Non-pigmented ciliary epithelial cell (primary cell): ENCODE results near the gene KITLG.
A peak's percentile ranks its signal among the peaks of the same experiment; 100 is the strongest.
"Not testable (repeated sequence)": the region's sequence is repeated elsewhere in the genome, so short reads cannot be mapped to it uniquely, and the experiment has no call there.

Experiments used
- DNase-seq: peaks from one replicate; pipeline ENCODE4 v3.0.0-alpha.2; 2010; ENCODE audit warnings: low read depth

Gene KITLG, protein sequence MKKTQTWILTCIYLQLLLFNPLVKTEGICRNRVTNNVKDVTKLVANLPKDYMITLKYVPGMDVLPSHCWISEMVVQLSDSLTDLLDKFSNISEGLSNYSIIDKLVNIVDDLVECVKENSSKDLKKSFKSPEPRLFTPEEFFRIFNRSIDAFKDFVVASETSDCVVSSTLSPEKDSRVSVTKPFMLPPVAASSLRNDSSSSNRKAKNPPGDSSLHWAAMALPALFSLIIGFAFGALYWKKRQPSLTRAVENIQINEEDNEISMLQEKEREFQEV

DNA sequence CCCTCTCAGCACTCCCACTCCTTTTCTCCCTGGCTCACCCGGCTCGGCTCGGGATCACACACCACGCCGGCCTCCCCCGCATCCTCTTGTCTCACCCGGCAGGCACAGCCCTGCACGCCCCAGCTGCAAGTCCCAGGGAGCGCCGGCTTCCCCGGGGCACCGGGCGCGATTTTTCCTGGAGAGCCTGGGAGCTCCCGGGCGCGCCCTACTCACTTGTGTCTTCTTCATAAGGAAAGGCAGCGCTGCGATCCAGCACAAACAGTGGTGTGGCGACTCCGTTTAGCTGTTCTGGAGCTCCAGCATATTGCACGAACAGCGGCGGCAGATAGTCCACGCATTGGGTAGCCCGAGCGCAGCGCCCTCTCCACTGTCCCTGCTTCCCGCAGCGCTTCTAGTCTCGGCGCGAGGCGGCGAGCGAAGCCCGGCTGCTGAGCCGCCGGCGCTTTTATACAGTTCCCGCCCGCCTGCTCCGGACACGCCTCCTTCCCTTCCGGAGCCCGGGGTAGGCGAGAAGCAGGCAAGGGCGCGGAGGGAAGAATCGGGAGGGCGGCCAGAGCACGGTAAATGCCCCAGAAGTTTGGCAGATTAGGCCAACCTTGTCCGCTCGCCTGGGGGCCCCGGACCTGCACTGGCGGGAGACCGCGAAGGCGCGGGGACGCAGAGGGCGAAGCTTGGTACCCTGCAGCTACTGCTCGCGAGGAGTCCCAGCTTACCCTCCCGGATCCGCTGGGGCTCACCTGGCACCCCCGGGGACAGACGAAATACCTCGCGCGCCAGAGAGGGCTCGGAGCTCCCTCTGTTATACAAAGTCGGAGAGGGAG, at the start of gene KITLG:
Gene KITLG (minus strand): TSS at position 421 of the 821 bp plus-strand sequence. CDS start 193 bp downstream, at position 228.
- peak; percentile 54 for DNase-seq

DNA sequence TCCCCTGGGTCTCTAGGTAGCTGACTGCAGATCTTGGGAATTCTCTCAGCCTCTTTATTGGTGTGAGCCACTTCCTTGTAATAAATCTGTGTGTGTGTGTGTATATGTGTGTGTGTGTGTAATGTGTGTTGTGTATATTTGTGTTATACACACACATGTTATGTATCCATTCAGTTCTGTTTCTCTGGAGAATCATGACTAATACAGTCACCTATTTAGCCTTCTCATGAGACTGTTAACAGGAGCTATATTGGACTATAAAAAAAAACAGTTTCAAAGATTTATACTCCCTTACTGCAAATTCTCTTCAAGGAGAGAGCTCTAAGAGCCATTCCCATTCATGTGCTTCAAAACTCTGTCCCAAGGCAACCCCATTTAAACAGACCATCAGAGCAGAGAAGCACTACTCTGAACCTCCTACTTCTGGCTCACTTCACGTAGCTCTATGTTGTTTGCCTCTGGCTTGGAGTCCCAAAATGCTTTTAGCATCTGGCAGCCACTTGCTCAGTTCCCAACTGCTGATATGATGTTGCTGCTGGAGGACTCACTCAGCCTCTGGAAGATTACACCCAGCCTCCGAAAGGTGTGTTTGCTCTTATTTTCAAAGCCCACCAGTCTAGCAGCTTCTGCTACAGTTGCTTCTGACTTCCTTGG, 48.7 kb upstream of the KITLG start:
- no peak for DNase-seq

DNA sequence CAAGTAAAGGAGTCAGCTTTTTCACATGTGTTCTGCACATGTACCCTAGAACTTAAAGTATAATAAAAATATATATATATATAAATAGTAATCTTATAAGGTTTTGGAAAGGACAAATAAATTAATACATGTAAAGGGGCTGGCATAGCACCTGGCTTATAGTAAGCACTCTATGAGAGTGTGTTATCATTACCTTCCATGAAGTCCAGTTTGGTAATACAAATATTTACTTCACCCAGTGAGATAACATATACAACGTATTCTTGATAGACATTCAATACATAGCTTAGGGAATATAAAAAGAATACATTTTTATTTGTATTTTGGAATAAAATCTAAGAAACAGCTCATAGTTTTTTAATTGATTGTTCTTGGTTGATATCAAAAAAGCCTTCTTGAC, 47.8 kb upstream of the KITLG start:
- not testable (repeated sequence) for DNase-seq

DNA sequence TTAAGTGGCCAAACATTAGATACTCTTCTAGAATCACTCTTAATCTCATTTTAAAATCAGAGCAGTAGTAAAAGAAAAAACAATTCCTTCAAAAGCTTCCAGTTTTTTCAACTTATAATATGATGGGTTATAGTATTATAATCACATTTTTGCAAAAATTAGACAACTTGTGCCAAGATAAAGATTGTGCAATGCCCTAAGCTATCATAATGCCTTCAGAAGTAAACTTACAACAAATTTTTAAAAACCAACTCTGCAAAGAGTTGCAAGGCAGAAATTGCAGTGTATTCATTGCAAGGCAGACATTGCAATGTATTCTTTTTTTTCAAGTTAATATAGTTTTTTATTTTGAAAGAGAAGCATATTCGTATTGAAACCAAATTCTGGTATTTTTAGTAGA, 47.2 kb upstream of the KITLG start:
- no peak for DNase-seq

DNA sequence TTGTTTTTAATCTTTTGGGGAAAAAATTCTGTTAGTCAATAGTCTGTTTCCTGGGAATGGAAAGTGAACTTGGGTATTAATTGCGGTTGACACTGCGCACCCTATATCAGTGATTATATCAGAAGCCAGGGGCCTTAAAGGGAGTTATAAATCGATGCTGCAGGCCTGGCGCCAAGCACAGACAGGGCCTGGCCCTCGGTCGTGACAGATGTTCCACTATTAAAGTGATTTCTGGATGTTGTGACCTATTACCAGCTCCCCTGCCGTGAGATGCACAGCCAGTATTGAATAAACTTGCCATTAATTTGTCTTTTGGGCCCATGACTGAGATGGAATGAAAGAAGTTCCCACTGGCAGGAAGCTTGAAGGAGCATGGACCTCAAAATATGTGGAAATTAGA, 45.1 kb upstream of the KITLG start:
- no peak for DNase-seq

DNA sequence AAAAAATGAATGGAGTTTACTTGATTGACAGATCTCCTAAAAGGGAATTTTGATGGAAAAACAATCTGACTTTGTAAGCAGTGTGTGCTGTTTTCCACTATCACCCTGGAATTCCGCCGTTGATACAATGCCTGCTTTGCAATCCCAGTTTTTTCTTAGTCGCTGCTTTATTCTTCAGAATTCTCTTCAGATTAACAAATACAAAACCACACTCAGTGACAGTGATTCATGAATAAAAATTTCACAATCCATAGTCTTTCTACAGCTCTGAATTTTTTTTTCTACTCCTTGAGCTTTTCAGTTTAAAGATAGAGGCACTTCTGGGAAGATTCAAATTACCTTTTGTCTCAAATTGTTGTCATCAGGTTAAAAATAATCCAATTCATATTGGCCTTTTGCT, 44.6 kb upstream of the KITLG start:
- DNase-seq: peak; percentile 44

DNA sequence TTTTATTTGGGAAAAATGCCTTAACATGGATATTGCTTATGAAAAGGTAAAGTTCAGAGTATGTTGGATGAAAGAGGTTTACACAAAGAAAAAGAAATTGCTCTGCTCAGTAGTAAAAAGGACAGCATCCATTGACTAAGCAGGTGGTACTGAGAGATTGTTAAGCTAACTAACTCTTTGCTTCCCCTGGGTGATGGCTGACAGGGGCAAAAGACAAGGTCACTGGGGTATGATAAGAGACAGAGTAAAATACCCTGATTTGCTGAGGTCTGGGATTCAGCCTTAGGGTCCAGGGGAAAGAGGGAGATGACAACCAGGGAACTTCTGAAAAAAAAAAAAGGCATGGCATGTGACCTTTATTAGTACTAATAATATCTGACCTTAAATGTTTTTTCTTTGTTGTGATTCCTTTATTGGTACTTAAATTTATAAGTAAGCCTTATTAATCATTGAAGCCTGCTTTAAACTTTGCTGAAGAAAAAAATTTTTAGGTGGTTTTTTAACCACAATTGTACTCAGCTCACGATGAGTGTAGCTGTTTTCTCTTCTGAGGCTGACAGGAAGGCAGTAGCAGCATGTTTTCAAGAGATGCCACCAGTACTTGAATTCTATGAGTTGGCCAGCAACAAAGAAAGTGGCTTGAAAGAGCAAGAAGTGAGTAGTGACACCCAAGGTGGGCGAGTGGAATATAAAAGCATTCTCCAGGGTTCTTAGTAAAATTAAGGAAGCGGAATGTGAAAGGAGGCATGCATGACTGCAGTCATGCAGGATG, 43.7 kb upstream of the KITLG start:
- no peak for DNase-seq

DNA sequence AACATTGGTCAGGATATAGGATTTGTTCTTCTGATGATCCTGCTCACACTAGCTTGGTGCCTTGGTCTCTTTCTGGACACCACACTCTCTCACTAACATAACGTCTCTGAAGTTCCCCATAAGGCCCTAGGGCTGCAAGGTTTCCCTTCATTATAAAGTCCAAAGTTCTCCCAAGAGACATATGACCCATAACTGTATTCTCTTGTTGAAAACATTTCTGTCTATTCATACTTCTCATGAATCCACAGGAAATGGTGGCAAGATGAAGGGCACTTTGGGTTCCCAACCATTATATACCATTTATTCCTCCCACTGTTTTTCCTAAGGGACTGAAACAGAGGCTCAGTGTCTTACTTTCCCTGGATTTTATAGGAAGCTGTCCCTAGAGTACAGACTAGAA, 37.1 kb upstream of the KITLG start:
- DNase-seq: no peak

DNA sequence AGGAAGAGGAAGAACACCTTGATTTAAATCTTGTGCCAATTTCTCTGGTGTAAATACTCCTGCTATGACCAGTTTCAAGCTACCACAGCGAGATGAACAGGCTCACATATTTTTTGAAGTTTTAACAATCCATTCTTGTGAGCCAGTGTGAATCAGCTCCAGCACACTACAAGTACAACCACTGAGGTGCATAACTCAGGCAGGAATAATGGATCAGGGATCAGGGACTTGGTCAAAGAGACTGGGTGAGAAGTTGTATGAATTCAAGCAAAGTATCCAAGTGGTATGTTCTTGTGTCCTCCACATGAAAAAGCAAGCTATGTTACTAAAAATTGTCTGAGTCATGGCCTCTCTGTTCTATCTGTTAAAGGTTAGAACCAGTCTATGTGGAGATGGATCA, 35.2 kb upstream of the KITLG start:
- no peak for DNase-seq

DNA sequence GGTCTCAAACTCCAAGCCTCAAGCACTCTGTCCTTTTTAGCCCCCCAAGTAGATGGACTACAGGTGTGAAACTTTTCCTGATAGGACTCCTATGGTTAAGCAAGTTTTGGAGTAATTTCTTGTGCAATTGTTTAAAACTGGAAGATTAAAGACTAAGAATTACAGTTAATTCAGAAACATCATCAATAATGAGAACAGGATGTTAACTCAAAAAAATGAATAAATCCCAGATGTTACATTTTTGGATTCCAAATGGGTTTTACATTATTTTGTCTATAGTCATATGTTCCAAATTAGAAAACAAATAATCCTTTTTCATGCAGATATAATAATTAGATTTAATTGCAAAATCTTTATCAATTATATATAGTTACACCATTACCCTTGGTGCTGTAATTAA, 24.4 kb upstream of the KITLG start:
- no peak for DNase-seq

DNA sequence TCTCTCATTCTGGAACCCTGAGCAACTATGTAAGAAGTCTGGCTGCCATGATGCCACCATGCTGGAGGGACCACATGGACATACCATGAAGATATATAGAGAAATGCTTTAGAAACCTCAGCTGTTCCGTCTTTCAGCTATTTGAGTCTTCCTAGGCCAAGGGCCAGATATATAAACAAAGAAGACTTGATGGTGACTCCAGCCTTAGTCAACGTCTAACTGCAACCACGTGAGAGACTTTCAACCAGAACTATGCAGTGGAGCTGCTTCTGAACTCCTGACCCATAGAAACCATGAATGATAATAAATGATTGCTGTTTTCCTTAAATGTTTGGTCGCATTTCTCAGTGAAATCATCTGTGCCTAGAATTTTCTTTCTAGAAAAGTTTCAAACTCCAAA, 20.0 kb upstream of the KITLG start:
- peak; percentile 84 for DNase-seq

DNA sequence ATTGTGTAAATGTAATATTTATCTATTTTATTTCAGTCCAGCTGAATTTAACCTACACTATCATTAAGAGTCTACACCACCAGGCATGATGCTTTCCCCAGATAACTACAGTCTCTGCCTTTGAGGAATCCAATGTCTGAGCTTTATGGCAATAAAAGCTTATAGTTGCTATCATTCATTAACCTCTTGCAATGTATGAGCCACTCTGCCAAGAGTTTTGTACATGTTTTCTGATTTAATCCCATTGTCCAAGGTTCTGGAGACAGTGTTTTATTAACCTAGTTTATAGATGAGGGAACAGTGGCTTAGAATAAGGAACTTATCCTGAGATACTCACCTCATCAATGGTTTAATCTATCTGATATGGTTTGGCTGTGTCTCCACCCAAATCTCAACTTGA, 17.1 kb upstream of the KITLG start:
- DNase-seq: no peak

DNA sequence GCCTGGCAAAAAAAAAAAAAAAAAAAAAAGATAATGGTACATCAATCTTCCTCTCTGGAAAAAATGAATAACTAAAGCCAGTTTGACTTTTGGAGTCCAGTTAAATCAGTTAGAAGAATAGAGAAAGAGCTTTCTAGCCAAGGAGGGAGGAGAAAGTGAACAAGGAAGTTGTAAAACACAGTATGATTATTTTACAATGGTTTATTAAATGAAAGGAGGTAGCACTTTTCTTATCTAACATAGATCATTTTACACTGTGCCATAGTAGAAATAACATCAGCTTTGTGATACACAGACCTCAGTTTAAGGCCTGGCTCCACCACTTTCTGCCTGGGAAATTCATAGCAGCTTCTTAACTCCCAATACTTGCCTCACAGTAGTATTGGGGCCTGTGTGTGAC, 15.4 kb upstream of the KITLG start:
- DNase-seq: no peak

DNA sequence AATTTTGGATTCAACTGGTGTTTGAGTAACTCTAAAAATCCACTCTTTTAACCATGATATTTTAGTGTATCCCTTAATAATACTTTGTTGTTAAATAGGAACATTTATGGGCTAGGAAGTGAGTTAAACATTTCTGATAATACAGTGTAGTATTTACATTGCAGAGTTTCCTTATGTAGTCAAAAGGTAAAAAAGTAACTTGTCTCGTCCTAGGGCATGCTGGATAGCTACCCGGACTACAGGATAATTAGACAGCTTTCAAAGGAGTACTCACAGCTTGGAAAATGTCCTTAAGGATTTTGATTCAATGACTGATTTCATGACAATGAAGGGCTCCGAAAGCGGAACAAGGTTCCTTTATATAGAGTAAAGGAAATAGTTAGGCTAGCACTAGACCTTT, 14.5 kb upstream of the KITLG start:
- DNase-seq: no peak

DNA sequence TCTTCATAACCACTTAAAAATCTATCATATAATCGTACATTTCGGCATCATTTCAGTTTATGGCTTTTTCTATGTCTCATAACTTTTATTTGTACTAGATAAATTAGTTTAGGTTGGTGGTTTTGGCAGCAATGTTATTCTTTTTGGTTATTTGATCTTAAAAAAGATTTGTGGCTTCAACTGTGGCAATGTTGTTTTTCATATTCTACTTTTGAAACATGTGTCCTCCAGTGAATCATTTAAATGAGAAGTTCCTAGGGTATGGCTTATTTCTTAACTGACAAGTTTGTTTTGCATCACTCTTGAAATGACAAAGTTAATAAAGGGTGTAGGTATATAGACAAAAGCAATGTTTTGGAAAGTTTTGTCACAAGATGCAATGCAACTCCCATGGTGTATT, 11.1 kb upstream of the KITLG start:
- no peak for DNase-seq

DNA sequence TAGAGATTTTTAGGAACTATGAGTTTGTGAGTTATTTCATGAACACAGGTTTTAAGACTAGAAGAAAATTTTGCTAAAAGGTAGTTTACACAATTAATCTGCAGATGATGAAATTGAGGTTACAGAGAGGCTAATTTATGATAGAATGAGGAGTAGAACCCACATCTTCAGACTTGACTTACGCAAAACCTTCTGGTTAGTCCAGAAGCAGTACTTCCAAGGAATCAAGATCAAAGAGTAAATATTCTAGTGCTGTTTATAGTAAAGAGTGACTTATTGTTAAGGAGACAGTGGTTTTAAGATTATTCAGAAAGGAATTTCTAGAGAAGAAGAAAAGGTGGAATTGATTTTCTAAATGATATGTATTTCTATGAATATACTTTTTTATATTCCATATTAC, 10.6 kb upstream of the KITLG start:
- DNase-seq: no peak

DNA sequence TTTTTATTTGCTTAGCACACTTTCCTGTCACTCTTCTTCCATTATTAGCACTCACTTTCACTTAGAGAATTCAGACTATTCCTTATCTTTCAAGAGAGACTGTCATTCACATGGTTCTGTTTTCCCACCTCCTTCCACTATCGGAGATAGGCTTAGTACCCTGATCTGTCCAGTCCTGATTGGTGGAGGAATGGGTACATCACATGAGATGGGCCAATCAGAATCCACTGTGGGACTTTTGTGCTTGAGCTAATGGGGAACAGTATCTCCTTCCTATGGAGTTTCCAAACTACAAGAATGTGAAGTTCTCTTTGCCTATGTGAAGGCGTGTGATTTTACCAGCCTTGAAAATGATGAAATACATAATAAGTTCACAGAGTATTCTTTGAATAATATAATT, 4.8 kb upstream of the KITLG start:
- no peak for DNase-seq

DNA sequence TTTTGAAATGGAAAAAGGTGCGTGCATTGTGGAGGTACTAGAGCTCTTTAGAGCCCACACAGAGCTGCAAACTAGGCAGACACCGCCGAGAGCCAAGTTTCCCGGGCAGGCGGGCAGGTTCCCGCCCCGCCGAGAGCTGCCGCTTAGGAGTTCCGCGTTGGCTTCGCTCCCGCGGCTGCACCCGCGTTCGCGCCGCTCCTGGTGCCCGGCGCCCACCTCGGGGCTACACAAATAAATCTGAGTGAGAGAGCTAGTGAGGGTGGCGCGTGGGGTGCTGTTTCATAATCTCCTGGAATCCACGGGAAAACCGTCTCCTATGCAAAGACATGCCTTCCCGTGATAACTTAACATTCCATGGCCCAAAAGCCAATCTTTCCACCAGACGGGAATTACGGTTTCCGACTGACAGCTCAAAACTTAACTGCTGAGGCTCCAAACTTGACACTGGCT, 645 bp downstream of the KITLG start:
- DNase-seq: no peak

DNA sequence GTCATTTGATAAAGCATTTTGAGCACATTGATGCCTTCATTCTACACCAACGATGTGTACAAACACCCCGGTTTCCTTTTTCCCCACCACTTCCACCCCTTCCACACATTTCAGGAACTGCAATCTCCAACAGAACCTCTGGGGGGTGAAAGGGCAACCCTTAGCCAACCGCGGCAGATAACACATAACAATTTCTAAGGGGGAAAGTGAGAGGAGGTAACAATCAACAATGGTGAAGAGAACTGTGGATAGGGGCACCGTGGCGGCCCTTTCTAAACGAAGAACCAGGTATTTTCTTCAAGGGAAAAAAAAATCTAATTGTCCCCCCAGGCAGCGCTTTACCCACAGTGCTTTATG, 1.1 kb downstream of the KITLG start:
- no peak for DNase-seq

DNA sequence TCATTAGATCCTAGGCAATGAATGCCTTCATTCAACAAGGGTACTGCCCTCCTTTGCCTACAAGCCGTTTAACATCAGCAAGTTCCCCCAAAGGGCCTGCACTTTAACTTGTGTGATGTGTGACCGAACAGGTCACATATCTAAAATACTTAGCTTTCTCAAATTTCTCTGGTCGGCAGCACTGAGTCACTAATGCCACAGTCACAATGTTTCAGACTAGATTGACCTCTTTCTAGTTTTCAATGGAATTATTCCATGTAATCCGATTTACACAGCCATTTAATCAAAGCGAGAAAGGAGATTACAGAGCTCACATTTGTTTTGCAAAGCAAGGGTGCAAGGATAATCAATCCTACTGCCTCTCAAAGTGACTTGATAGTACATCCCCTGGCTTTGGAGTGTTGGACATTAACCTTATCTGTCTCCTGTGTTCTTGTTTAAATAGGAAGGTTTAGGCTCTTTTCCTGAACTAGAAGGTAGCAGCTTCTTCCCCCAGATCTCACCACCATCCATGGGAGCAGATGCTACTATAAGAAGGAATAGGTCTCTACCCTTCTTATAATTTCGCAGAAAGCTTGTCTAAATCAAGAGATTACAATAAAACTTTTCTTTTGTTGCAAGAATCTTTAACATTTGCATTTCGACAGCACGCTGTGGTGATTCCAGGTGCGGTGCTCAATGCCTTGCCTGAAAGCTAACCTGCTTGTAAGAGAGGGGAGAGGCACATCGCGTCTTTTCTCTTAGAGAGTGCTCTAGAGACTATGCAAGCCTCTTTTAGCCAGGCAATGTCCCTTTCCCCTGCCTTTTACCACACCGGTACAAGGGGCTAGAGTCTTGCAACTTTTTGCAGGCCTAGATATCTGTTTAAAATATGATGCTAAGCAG, 1.8 kb downstream of the KITLG start:
- no peak for DNase-seq

DNA sequence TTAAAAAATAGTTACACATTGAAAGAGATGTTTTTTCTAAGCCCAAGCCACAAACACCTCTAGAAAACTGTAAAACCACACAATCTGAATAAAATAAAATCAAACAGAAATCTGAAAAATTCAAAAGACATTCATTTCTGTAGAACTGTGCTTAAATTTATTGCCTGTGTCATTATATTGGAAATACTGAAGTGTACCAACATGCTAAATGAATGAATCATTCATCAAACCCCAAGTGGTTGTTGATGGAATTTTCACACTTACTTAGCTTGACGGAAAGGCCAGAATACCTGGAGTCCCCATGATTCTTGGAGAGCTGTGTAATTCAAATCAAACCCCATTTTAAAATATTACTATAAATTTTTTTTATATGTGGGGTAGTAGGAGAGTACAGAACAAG, 2.7 kb downstream of the KITLG start:
- no peak for DNase-seq
